Choroid plexus epithelial cell (primary cell): ENCODE results near the gene PROCA1.

ENCODE experiments used
- DNase-seq: peaks from one replicate; pipeline ENCODE4 v3.0.0-alpha.2; 2010; ENCODE audit warnings: low read depth
- H3K4me3 ChIP-seq: 2 replicates; pipeline ENCODE4 v1.5.1; 2011; ENCODE audit warnings: low read depth, mild to moderate bottlenecking, control low read depth, low read length, moderate library complexity
- TF ChIP-seq, protein P1 (sequence below): conservative IDR thresholded peaks from 2 replicates; pipeline ENCODE4 v1.5.1; 2011; ENCODE audit warnings: low read depth, mild to moderate bottlenecking, control low read depth, inconsistent platforms, low read length, moderate library complexity

PROCA1 gene, protein sequence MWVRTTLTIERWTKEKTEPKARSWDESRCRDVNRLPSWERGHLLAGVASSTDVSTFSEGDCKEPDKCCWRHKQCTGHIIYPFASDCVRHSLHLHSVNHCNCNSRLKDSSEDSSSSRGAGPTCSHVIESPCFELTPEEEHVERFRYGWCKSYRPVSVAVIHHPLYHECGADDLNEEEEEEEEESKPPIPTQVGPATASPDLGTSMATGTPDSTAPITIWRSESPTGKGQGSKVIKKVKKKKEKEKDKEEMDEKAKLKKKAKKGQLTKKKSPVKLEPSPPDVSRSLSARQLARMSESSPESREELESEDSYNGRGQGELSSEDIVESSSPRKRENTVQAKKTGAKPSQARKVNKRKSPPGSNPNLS

DNA sequence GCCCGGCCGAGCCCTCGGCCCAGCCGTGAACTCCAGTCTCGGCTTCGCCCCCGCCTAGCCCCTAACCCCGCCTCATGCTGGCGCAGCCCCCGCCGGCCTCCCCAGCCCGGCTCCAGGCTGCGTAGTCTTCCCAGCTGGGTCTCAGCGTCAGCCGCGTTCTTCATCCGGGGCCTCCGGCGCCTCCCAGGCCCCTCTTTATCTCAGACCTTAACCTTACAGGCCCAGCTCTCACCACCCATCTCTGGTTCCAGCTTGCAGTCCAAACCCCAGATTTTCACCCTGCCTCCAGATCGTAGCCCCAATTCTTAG lies at the start of gene PROCA1:
Gene PROCA1 (minus strand): TSS at position 166 of the 309 bp plus-strand sequence. CDS start 228 bp downstream, outside the sequence.
- DNase-seq = no peak
- peak within 1 kb of the TSS; percentile 61 for H3K4me3 ChIP-seq
- TF ChIP-seq, protein P1, sequence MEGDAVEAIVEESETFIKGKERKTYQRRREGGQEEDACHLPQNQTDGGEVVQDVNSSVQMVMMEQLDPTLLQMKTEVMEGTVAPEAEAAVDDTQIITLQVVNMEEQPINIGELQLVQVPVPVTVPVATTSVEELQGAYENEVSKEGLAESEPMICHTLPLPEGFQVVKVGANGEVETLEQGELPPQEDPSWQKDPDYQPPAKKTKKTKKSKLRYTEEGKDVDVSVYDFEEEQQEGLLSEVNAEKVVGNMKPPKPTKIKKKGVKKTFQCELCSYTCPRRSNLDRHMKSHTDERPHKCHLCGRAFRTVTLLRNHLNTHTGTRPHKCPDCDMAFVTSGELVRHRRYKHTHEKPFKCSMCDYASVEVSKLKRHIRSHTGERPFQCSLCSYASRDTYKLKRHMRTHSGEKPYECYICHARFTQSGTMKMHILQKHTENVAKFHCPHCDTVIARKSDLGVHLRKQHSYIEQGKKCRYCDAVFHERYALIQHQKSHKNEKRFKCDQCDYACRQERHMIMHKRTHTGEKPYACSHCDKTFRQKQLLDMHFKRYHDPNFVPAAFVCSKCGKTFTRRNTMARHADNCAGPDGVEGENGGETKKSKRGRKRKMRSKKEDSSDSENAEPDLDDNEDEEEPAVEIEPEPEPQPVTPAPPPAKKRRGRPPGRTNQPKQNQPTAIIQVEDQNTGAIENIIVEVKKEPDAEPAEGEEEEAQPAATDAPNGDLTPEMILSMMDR = no peak

DNA sequence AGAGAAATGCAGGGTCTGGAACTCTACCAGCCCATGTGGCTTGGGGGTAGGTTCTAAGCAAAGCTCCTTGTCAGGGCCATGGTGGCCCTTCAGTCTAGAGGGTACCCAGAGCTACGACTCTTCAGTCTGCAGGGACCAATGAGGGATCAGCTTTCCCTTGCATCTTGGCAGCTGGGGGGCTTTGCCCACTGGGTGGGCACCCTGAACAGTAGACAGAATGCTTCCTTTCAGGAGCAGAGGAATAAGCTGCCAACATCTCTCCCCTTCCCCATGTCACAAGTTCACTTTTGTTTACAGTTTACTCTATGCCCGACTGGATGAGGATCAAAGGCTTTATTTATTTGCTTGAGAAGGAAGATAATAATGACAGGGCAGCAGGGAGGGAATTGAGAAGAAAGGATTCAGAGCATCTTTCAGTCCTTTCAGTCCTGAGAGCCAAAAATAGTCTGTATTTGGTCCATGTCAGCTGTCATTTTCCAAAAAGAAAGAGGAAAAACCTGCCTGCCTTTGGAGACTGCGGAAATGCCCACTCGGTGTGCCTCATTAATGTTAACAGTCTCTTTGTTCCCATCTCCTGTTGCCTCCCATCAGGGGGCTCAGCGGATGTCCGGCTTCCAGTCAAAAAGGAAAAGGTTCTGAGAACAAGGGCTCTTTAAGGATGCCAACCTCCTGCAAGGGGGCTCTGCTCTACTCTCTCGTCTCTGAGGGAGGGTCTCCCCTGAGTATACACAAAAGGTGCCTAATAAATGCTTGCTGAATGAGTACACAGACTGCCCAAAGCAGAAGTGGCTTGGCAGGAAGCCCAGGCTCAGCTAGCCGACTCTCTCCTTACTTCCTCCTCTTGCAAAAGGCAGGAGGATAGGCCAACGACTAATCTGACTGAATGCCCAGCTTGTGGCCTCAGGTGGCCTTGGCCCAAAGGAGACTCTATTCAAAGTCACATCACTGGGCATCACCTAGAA lies 49.2 kb upstream of the PROCA1 start:
- no peak overlapping the region for H3K4me3 ChIP-seq
- TF ChIP-seq, protein P1 = no peak
- DNase-seq = peak; percentile 74

DNA sequence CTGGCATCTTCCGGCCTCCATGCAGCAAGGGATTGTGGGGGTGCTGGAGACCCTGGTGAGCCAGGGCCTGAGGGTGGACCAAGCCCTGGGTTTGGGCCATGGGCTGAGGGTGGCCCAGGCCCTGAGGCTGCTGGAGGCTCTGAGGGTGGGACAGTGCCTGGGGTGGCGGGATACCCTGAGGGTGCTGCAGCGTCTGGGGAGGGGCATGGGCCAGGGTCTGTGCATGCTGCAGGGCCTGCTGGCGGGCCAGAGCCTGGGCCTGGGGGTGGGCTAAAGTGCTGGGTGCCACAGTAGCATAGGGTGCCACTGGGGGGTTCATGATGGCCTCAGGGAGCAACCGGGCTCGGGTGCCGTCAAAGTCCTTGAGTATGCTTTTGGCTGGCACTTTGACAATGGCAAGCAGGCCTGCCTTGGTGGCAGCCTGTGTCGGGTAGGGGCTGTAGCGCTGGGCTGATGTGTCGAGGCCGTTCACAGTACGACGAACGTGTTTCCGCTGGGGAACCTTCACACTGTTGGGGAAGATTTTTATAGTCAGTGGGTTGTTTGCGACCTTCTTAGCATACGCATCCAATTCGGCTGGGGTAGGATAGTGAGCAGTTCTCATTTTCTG lies 47.7 kb upstream of the PROCA1 start:
- no peak for DNase-seq
- TF ChIP-seq, protein P1 = no peak
- H3K4me3 ChIP-seq = no peak overlapping the region

DNA sequence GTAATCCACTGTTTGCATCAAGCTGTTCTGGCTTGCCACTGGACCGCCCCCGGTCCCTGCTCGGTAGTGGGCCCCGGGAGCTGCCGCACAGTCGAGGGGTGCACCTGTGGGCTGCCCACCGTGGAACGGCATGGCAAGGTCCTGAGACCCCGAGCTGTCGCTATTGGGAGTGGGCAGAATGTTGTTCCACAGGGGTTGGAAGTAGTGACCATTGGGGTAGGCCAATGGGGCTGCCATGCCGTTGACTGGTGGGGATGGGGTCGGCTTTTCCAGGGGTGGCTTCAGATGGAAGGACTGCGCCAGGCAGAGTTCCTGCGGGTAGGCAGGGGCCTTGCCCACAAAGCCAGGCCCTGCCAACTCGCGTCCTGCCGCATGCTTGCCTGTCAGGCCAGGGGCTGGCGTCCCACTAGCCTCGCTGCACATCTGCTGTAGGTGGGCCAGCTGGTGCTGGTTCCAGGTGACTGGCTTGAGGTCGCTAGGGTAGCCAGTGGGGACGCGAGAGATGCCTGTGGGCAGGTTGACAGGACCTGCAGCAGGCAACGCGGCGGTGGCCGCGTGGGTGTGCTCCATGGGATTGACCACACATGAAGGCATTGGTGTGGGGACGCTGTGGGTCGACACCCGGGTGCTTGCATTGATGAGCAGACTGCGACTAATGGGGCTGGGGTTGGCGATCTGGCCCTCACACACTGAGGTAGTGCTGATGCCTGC lies 46.9 kb upstream of the PROCA1 start:
- H3K4me3 ChIP-seq = no peak overlapping the region
- TF ChIP-seq, protein P1 = no peak
- no peak for DNase-seq

DNA sequence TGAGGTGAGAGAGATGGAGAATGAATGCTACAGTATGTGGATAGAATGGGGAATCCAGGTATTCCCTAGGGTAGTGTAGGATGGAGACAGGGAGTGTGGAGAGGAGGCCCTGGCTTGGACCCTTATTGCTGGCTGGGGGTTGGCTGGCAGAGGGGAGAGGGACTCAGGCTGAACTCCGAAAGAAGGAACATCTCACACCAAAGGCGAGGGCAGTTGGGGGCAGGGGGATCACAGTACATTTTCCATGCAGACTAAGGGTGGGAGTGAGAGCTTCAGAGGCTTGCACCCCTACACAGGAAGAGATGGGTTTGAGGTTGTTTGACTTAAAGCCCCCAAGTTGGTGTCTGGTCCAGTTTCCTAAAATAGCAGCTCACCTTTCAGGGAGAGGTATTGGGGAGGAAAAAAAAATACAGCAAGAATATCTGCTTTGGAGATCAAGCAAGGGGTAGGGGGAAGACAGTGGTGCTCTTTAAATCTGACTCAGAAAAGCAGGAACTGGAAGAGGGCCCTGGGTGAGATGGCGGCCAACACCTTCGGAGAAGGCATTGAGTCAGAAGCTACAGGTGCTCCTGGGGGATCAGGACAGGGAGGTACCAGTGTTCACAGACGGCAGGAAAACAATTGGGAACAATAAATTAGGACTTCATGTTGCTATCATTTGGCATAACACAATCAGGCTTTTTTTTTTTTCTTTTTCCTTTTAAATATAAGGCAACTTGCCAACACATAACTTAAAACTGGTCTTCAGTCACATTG lies 44.5 kb upstream of the PROCA1 start:
- TF ChIP-seq, protein P1 = no peak
- DNase-seq = no peak

DNA sequence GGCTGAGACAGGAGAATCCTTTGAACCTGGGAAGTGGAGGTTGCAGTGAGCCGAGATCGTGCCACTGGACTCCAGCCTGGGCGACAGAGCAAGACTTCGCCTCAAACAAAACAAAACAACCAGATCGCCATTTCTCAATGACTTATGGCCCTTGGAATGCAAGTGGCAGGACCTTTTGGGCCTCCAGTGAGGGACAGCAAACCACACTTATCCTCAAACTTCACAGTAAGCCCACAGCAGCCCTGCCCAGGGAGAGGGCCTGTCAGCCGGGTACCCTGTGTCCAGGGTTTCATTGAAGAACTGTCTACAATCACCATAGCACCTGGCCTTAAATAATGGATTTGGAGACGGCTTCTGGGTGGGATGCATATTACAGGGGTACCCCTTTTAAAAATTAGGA lies 43.8 kb upstream of the PROCA1 start:
- no peak overlapping the region for H3K4me3 ChIP-seq
- DNase-seq = peak; percentile 54
- TF ChIP-seq, protein P1 = no peak

More for the DNA sequence above, 44.5 kb upstream of the PROCA1 start:
- H3K4me3 ChIP-seq = no peak overlapping the region
